B cell (primary cell): ENCODE results near the gene ZNF581.

Experiments used
- CTCF ChIP-seq: fragments of 200-600 bp; IDR thresholded peaks from one replicate; pipeline ENCODE4 v1.8.0; 2022; ENCODE audit warnings: antibody characterized with exemption, mild to moderate bottlenecking
- EZH2 ChIP-seq: IDR thresholded peaks from 2 replicates; pipeline ENCODE4 v1.6.1; 2012; ENCODE audit warnings: borderline replicate concordance, low read depth, mild to moderate bottlenecking, moderate library complexity, low read length; ENCODE audit not compliant: insufficient read depth, poor library complexity, severe bottlenecking

- TF ChIP-seq CTCF, result no peak
- TF ChIP-seq EZH2, result no peak
Measured at GRCh38 chr19:55621673-55622231, 21.7 kb upstream of the ZNF581 start.
